ENCODE data around the gene PHLDA3.

Gene PHLDA3

GRCh38 chr1:201427963-201428362, 41.0 kb downstream of the PHLDA3 start:
- H3K27ac ChIP-seq (ENCODE audit: extremely low read depth, low read depth, low read length): no peak overlapping the region
- ChIA-PET POLR2A (no interaction called here), CTCF (no interaction called here)
- no peaks in the 10 kb centered on the region for H3K4me1 ChIP-seq (ENCODE audit: control insufficient read depth, insufficient read depth, low read length)
- H3K36me3 ChIP-seq (ENCODE audit: control insufficient read depth in 2 of 2, insufficient read depth in 1 of 2, low read length in 2 of 2): no peaks in the 10 kb centered on the region
- H3K9me3 ChIP-seq (ENCODE audit: control insufficient read depth, insufficient read depth, low read depth, low read length): no peaks in the 10 kb centered on the region
- TF ChIP-seq ZBTB17 (tag by site-specific recombination; IDR thresholded peaks at IDR 0.05) (no peak), ZFP69B (tag by site-specific recombination; IDR thresholded peaks at IDR 0.05) (no peak), SP3 (tag by site-specific recombination; IDR thresholded peaks at IDR 0.05) (no peak), ZNF239 (tag by site-specific recombination; IDR thresholded peaks at IDR 0.05) (no peak), SCRT2 (tag by site-specific recombination; IDR thresholded peaks at IDR 0.05) (no peak), ZNF777 (tag by site-specific recombination; IDR thresholded peaks at IDR 0.05; ENCODE audit: borderline replicate concordance) (no peak), ZNF654 (tag by site-specific recombination; IDR thresholded peaks at IDR 0.05; ENCODE audit: low read depth) (no peak), ZNF19 (tag by site-specific recombination; IDR thresholded peaks at IDR 0.05; ENCODE audit: low read depth) (no peak), ZNF184 (tag by site-specific recombination; IDR thresholded peaks at IDR 0.05) (no peak), ZNF449 (tag by site-specific recombination; IDR thresholded peaks at IDR 0.05) (no peak), HOXA7 (CRISPR knock-in tag; IDR thresholded peaks at IDR 0.05; ENCODE audit: borderline replicate concordance) (no peak), INSM2 (tag by site-specific recombination; IDR thresholded peaks at IDR 0.05) (no peak), ZSCAN5A (tag by site-specific recombination; IDR thresholded peaks at IDR 0.05) (no peak), ZNF704 (tag by site-specific recombination; IDR thresholded peaks at IDR 0.05) (no peak), GLIS2 (tag by site-specific recombination; IDR thresholded peaks at IDR 0.05) (no peak)
- H3K4me3 ChIP-seq (ENCODE audit: low read depth, low read length): no peak overlapping the region

- H3K4me3 ChIP-seq (ENCODE audit: low read depth, low read length): no peak overlapping the region
- no peaks in the 10 kb centered on the region for H3K9me3 ChIP-seq (ENCODE audit: control insufficient read depth, insufficient read depth, low read depth, low read length)
- H3K4me1 ChIP-seq (ENCODE audit: control insufficient read depth, insufficient read depth, low read length): no peaks in the 10 kb centered on the region
- H3K27ac ChIP-seq (ENCODE audit: extremely low read depth, low read depth, low read length): no peak overlapping the region
- H3K36me3 ChIP-seq (ENCODE audit: control insufficient read depth in 2 of 2, insufficient read depth in 1 of 2, low read length in 2 of 2): no peaks in the 10 kb centered on the region
- ChIA-PET CTCF (interaction anchor here (0.6 to 3.1 kb wide), 5 partner anchors 9 to 44 kb away, joined by 3 to 15 read pairs (median 4); no protein-coding TSS in a partner anchor), POLR2A (no interaction called here)
- no peak for TF ChIP-seq ZBTB1 (tag by site-specific recombination; IDR thresholded peaks at IDR 0.05)
- no peak for TF ChIP-seq KLF8 (tag by site-specific recombination; IDR thresholded peaks at IDR 0.05)
- no peak for TF ChIP-seq ZNF513 (tag by site-specific recombination; IDR thresholded peaks at IDR 0.05)
- TF ChIP-seq PATZ1 (tag by site-specific recombination; IDR thresholded peaks at IDR 0.05): no peak
- TF ChIP-seq REPIN1 (tag by site-specific recombination; IDR thresholded peaks at IDR 0.05; ENCODE audit: low read depth): no peak
- no peak for TF ChIP-seq ZNF624 (tag by site-specific recombination; IDR thresholded peaks at IDR 0.05)
- no peak for TF ChIP-seq ZBTB48 (tag by site-specific recombination; IDR thresholded peaks at IDR 0.05)
- TF ChIP-seq ZNF670 (tag by site-specific recombination; IDR thresholded peaks at IDR 0.05; ENCODE audit: low read depth): no peak
- TF ChIP-seq ZNF626 (tag by site-specific recombination; IDR thresholded peaks at IDR 0.05): no peak
- TF ChIP-seq ZNF621 (tag by site-specific recombination; IDR thresholded peaks at IDR 0.05): no peak
These were observed 42.3 kb downstream of the PHLDA3 start for GRCh38 chr1:201426479-201427310.
